VCaP (cell line): Measurements from ENCODE around the gene CDCA8.
"Not testable (repeated sequence)": the region's sequence is repeated elsewhere in the genome, so short reads cannot be mapped to it uniquely, and the experiment has no call there.

ENCODE experiments used
- H3K27ac ChIP-seq: fragments of 450-650 bp; 2 replicates; pipeline ENCODE4 v1.5.1; 2017
- CTCF ChIP-seq: fragments of 450-650 bp; conservative IDR thresholded peaks from 2 replicates; pipeline ENCODE4 v1.5.1; 2017; ENCODE audit warnings: mild to moderate bottlenecking, moderate library complexity

The CDCA8 gene

GRCh38 chr1:37731312-37732019 is 39.1 kb downstream of the CDCA8 start:
- H3K27ac ChIP-seq: no peak overlapping the region
- TF ChIP-seq CTCF: no peak

GRCh38 chr1:37732111-37732780 is 39.9 kb downstream of the CDCA8 start:
- no peak for TF ChIP-seq CTCF
- no peak overlapping the region for H3K27ac ChIP-seq

GRCh38 chr1:37734629-37735591 is 42.6 kb downstream of the CDCA8 start:
- H3K27ac ChIP-seq: no peak overlapping the region
- TF ChIP-seq CTCF: no peak

GRCh38 chr1:37737975-37738374 is 45.7 kb downstream of the CDCA8 start:
- H3K27ac ChIP-seq: not testable (repeated sequence)

- H3K27ac ChIP-seq: not testable (repeated sequence)
Observed at GRCh38 chr1:37738619-37739018, 46.3 kb downstream of the CDCA8 start.

DNA sequence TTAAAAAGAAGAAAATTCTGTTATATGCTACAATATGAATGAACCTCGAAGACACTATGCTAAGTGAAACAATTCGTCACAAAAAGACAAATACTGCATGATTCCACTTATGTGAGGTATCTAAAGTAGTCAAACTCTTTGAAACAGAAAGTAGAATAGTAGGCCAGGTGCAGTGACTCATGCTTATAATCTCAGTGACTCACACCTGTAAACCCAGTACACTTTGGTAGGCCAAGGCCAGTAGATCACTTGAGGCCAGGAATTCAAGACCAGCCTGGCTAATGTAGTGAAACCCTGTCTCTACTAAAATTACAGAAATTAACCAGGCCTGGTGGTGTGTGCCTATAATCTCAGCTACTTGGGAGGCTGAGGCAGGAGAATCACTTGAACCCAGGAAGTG is 46.9 kb downstream of the CDCA8 start:
- TF ChIP-seq CTCF: no peak

GRCh38 chr1:37741130-37741529 is 48.8 kb downstream of the CDCA8 start:
- H3K27ac ChIP-seq: no peak overlapping the region
- TF ChIP-seq CTCF: no peak

More for the DNA sequence above, 46.9 kb downstream of the CDCA8 start:
- H3K27ac ChIP-seq: no peak overlapping the region

GRCh38 chr1:37741662-37742061 is 49.3 kb downstream of the CDCA8 start:
- H3K27ac ChIP-seq: no peak overlapping the region
- no peak for TF ChIP-seq CTCF
